ENCODE results near the gene U2AF1.
"Not testable (repeated sequence)": the region's sequence is repeated elsewhere in the genome, so short reads cannot be mapped to it uniquely, and the experiment has no call there.

The U2AF1 gene

DNA sequence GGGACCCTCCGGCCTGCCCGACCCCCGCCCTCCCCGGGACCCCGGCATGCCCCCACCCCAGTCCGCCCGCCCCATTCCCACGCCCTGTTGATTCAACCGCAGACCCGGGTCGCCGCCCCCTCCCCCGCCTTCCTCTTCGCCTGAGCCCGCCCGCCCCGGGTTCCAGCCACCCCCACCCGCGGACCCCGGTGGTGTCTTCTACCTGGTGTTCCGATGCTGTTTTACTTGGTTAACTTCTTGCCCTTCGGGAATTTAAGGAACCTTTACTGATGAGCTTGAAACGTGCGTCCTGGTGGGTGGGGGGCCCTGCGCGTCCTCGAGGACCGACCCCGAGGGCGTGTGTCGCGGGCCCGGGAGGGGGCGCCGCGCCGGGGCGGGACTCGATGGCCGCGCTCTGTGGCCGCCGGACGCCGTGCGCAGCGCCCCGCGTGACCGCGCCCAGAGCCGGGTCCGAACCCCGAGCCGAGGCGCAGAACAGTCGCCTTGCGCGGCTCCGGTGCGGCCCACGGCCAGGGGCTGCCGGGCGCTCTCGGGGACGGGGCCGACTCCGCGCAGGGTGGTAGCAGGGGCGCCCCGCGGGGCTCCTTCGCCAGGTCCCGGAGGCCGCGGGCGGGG, 31.2 kb downstream of the U2AF1 start:
- DNase-seq, result not testable (repeated sequence)

DNA sequence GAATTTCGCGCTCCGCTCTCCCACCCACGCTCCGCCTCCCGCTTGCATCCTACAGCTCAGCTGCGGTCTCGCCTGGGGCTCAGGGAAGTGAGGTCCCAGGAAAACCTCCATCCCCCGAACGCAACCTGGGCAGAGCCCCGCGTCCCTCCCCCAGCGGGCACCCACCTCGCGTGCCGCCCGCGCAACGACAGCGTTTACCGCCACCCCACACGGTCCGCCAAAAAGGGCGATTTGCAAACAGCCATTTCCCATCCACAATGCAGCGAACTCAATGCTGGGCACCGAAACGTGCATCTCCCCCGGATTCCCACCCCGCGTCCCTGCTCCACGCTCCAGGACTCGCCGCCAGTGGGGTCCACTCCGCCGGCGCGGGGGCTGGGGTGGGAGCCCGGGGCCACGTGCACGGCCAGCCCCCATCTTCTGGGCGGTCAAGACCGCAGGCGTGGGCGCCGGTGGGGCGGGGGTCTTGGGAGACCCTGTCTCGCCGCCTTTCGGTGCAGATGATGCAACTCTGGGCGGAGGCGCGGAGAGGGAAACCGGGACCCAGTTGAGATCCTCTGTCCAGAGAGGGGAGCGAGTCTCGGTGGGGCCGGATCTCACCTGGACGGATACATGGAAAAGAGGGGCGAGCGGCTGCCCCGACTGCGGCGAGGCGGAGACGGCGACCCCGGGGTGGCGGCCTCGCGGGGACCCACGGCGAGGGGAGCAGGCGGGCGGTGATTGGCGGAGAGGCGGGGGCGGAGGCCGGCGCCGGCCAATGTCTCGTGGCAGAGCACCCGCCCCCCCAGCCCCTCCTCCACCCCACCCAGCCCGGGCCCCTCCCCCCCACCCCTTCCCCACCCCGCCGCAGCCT, 32.0 kb downstream of the U2AF1 start, which contains the start of gene CBS:
Gene CBS, minus strand, starts transcription at position 666 of the 853 bp plus-strand sequence. CDS start 3,642 bp downstream, outside the sequence.
- not testable (repeated sequence) for DNase-seq

DNA sequence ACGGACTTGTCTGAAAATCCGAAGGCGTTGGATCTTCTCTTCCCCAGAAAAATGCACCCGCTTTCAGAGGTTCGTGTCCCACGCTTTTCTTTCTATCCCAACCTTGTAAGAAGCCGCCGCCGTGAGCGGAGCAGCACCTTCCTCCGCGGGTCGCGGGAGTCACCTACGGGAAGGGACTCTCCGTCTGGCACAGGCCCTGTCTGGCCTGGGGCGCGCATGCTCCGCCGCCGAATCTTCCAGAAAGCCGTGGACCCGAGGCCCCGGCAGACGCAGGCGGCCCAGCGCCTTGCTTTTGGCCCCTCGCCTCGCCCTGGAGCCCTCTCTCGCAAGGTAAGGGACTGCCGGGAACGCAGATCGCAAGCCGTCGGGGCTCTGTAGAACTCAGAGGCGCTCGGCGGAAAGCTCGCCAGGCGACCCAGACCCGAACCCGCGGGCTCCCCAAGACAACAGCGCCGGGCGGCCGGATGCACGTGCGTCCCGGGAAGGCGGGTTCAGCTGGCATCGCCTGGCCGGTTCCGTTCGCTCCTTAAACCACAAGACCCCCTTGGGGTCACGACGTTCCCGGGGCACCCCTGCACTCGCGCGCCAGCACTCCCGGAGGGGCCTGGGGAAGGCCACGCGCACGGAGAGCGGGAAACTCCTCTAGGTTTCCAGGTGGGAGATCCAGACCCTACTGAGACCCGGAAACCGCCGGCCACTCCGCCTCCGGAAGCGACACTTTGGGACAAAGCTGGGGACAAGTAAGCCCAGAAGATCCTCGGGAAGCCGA, 32.8 kb downstream of the U2AF1 start:
- not testable (repeated sequence) for DNase-seq

DNA sequence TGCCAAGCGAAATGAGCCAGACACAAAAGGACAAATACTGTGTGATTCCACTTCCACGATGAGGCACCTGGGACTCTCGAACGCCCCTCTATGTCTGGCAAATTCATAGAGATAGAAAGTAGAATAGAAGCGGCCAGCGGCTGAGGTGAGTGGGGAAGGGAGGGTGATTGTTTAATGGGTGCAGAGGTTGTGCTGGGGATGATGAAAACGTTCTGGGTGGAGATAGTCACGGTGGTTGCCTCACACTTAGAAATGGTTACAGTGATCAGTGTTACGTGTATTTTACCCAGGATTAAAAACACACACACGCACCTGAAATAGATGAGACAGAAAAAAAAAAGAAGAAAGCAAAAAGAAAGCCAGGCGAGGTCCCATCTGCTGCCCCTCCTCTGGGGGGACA, 34.6 kb downstream of the U2AF1 start:
- DNase-seq, result not testable (repeated sequence)

DNA sequence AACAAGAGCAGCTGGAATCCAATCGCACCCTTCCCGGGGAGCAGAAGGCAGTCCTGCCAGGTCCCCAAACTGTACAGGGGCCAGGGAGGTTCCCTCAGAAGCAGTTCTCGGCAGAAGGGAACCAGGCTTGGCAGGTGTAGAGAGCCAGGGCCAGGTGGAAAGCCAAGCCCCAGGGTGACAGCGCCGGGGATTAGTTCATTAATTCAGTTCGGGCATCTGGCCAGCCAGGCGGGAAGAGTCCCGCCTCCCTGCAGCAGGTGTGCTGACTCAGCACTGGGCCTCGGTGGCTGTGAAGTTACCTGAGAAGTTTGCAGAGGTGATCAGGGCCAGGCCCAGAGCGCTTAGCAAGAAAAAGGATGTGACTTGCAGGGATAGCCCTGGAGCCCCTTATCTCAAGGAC, 37.7 kb downstream of the U2AF1 start:
- not testable (repeated sequence) for DNase-seq

DNA sequence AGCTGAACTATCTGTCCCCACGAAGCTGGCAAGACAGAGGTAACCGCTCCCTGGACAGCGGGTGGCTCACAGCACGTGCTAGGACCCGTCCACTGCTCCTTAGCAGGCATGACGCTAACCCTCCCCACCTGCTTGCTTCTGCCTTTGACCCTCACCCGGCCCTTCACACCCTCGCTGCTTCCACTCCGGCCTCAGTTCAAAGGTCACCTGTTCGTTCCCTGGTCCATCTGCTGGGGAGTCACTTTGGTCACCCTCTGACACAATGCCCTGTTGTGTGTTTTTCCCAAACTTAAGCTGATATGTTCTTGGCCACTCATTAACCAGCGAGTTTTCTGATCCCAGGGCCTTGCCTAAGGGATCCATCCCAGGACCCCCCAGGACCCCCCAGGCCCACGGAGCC, 39.3 kb downstream of the U2AF1 start:
- DNase-seq, result not testable (repeated sequence)

DNA sequence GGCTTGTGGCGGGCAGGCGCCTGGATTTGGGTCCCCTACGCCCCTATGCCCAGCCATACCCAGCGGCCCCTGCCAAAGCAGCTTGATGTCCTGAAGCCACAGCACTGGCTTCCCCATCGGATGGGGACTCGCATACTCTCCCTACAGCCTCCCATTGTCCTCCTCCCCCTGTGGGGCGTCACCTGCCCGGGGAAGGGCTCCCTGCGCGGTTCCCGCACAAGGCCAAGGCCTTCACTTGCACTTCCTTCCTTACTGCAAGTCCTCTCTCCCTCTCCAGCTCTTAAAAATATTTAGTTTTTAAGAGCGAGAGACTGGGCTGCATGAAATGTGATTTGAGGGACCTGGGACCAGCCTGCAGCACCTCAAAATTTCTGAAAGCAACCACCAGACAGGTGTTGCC, 40.7 kb downstream of the U2AF1 start:
- not testable (repeated sequence) for DNase-seq

DNA sequence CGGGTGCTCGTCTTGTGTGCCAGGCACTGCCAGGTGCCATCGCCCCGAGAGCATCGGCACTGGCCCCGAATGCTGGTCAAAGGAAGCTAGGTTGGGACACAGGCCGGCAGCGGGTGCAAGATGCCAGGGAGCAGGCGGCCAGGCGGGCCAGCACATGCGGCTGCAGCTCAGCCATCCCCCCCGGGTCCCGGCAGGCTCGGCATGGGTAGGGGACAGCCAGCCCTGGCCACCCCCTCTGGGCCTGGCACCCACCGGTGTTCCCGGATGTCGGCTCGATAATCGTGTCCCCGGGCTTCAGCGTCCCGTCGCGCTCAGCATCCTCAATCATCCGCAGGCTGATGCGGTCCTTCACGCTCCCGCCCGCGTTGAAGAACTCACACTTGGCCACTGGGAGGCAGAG, 41.4 kb downstream of the U2AF1 start:
- not testable (repeated sequence) for DNase-seq

DNA sequence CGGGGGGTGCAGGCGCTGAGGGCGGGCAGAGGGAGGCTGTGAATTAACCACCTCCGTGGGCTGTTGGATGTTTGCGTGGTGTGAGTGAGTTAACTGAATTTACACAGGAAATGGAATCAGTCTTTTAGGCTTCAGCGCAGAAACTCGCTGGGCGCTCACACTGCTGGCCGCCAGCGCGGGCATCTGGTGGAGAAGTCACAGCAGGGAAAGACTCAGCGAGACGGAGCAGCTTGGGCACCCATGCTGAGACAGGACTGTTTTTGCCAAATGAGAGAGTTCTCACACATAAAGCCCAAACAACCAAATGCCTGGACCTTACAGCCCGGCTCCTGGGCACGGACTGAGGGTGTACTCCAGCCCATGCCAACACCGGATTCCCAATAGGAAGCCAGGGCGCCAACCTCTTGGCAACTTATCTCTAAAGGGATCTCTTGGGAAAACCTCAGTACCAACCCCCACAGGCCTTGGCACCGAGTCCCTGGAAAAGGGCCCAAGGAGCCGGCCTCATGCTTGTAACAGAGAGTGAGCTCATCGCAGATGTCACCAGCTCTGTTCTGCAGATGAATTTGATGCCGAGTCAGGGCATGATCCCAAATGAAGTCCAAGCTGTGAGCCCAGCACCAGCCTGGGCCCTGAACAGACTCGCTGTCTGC, 43.0 kb downstream of the U2AF1 start:
- DNase-seq, result not testable (repeated sequence)

DNA sequence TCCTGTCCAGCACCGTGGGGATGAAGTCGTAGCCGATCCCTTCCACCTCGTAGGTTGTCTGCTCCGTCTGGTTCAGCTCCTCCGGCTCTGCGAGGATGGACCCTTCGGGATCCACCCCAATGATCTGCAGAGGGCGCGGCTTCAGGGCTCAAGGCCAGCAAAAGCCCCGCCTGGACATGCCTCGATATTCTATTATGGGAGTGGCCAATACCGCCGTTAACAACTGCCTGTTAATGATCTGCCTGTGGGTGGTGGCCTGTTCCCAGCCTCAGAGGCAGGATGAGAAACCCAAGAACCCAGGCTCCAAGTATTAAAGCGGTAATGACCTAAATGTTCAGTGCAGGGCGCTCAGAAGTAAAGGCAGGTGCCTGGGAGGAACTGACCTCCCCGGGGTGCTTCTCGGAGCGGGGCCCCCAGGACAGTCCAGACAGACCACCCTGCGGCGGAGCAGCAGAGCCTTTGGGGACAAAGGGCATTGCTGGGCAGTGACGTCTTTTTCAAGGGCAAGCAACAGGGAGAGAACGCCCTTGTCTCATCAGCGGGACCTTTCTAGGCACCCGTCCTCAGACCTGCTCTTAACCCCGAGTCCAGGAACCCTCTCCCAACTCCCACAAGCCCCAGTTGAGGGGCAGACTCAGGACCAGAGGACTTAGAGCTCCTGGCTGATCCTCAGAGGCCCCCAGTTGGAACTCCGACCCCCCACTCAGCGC, 44.3 kb downstream of the U2AF1 start:
- DNase-seq, result not testable (repeated sequence)

DNA sequence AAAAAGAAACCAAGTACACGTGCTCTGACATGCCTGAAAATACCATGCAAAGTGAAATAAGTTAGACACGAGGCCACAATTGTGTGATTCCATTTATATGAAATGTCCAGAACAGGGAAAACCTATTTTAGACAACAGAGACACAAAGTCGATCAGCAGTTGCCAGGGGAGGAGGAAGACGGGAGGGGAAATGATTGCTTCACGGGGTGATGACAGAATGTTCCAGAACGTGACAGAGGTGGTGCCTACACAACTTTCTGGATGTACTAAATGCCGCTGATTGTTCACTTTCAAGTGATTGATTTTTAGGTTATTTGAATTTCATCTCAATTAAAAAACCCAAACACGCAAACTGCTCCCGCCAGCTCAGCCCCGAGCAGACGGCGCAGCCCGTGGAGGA, 54.3 kb downstream of the U2AF1 start:
- not testable (repeated sequence) for DNase-seq

DNA sequence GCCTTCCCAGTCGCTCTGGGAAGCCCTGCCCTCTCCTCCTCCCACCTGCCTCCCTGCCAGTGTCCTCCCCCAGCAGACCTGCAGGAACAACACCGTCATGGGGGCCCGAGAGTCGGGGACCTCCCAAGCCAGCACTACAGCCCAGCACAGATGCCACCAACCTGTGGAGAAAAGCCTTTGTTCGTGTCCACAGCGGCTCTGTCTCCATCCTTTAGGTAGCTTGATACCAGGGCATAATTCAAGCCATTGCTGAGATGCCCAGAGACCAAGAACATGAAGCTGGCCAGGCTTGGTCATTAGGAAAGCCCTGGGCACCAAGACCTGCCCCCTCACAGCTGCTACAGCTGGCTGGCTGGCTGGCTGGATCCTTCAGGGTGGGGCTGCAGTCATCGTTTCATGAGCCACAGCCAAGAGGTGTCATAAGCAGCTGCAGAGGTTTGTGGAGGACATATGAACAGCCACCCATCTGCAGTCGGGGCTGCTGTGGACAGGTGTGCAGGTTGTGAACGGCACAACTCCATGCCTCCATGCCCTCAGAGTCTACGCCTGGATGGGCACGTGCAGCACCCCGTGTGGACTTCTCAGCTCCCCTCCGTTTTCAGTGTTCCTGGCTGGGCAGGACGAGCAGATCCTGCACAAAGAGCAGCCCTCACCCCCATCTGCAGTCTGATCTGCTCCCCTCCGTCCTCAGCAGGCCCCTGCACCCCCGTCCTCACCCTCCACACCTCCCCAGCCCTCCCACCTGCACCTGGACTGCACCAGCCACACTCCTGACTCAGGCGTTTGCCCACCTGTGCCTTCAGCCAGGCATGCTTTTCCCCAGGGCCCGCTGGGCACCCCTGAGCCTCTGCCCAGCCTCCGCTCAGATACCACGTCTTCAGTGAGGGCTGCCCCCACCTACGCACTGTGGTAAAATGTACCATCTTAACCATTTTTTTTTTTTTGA, 61.2 kb downstream of the U2AF1 start:
- DNase-seq, result not testable (repeated sequence)

DNA sequence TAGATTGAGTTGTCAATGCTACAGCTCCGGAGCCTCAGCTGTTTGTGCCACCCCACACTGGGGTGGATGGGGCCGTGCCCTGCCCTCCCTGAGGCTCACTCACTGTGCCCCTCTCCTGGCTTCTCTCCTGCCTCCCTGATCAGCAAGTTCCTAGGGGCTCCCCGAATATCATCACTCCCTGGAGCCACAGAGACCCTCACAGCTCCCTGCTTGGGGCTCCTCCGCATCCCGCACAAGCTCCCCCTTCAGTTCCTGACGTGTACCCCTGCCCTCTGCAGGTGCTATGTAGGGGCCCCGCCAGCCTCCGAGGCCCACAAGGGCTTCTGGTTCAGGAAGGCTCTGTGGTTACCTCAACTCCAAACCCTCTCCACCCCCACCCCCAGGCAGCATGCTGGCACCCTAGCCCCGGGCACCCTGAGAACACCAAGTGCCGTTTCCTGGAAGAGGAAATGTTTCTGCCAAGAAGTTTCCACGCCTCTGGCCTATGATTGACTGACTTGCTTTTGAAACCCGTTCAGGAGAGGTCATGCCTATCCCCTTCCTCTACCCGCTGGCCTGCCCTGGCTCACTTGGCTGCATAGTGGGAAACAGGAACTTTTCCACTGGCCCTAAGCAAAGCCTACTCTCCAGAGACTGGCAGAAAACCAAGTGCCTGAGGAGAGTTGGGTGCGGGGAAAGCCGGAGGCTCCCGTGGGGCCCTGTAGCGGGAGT, 62.0 kb downstream of the U2AF1 start:
- DNase-seq, result not testable (repeated sequence)

DNA sequence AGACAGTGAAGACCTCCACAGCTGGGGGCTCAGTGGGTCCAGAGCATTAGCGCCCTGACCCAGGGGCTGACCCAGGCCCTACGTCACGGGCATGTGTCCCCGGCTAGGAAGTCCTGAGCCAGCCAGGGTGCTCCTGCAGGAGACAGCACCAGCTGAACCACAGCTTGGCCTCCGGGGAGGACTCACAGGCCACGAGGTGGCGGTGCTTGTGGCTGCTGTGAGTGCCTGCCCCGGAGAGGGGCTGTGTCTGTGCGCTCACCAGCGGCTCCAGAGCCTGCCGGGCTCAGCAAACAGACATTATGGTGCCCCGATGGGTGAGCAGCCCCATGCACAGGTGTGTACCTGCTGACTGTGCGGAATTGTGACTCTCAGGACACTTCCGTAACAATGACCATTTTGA, 62.8 kb downstream of the U2AF1 start:
- not testable (repeated sequence) for DNase-seq

DNA sequence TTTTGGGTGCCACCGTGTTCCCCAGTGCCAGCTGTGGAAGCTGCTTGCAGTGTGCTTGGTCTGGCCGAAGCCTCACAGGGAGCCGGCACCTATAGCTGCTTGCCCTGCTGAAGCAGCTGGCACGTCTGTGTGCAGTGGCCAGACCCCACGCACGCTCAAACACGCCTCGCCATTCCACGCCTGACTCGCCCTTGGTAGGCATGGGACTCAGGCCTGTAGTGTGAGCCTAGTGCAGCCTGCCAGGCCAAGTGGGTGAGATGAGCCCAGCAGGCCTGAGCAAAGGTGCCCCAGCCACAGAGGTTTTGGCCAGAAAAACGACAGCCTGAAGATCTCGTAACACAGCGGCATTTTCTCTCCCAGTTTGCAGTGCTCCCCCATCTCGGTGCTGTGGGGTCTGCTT, 64.1 kb downstream of the U2AF1 start:
- DNase-seq, result not testable (repeated sequence)
